Activated CD4-positive, alpha-beta T cell treated with anti-CD3 and anti-CD28 coated beads for 36 hours (primary cell): Measurements from ENCODE around the gene CASP3. TPM values are rescaled to one million over a fixed set of nuclear protein-coding genes. Genes with fewer than 3 reads are reported as not detected.
A peak's percentile ranks its signal among the peaks of the same experiment; 100 is the strongest.
"Not testable (repeated sequence)": the region's sequence is repeated elsewhere in the genome, so short reads cannot be mapped to it uniquely, and the experiment has no call there.

Experiments
- ATAC-seq: fragments of 200-7000 bp; cut with Tn5 transposase; one replicate; pipeline ENCODE4 v1.10.0; 2021; ENCODE audit warnings: mild to moderate bottlenecking, moderate library complexity
- CTCF ChIA-PET: fragments of 350-600 bp; sonication (Branson Sonifier 250); formaldehyde crosslinking; loops from one replicate; lab custom pipeline; 2021; ENCODE audit warnings: antibody characterized with exemption; lab: Charles Lee
- POLR2A ChIA-PET: fragments of 350-600 bp; sonication (Branson Sonifier 250); formaldehyde crosslinking; loops from one replicate; lab custom pipeline; 2021; ENCODE audit warnings: antibody characterized with exemption, inconsistent platforms; lab: Charles Lee
- DNase-seq: peaks from one replicate; pipeline ENCODE4 v3.0.0-alpha.2; 2020
- H3K27ac Mint-ChIP-seq: one replicate; pipeline ENCODE4 v1.8.0; 2021; ENCODE audit warnings: mixed read lengths
- H3K27me3 Mint-ChIP-seq: one replicate; pipeline ENCODE4 v1.8.0; 2021; ENCODE audit warnings: mixed read lengths
- H3K36me3 Mint-ChIP-seq: one replicate; pipeline ENCODE4 v1.8.0; 2021; ENCODE audit warnings: low read depth, mixed read lengths
- H3K4me1 Mint-ChIP-seq: one replicate; pipeline ENCODE4 v1.8.0; 2021; ENCODE audit warnings: mixed read lengths
- H3K4me3 Mint-ChIP-seq: one replicate; pipeline ENCODE4 v1.8.0; 2021; ENCODE audit warnings: mild to moderate bottlenecking, moderate library complexity, mixed read lengths
- H3K9me3 Mint-ChIP-seq: one replicate; pipeline ENCODE4 v1.8.0; 2021; ENCODE audit warnings: low read depth, mixed read lengths
- intact Hi-C, 2 experiments: fragments of 100-400 bp; cut with DNase I in 1 of 2; cut with micrococcal nuclease in 1 of 2; formaldehyde crosslinking; loops; one replicate each; pipeline versions ENCODE4 v1.14.2 to v1.15.1; 2022 to 2024; cut with DNase I, micrococcal nuclease
- total RNA-seq, 2 experiments: library from RNA; stranded (reverse); gene quantifications; one replicate each; pipeline ENCODE4 v1.2.3, GENCODE V29; 2021

Gene CASP3
- total RNA-seq, 2 experiments from 2014 or later, result 44.3 to 65.7 TPM

GRCh38 chr4:184593461-184593860 is 55.8 kb downstream of the CASP3 start:
- POLR2A ChIA-PET, result no interaction called here
- CTCF ChIA-PET, result no interaction called here
- Mint-ChIP-seq H3K36me3 (no peaks in the 10 kb centered on the region), H3K27ac (no peak overlapping the region), H3K4me3 (no peak overlapping the region), H3K9me3 (no peaks in the 10 kb centered on the region), H3K4me1 (no peaks in the 10 kb centered on the region), H3K27me3 (no peaks in the 10 kb centered on the region)
- ATAC-seq (no peak), DNase-seq (no peak)
- intact Hi-C loops, result no loop called here

GRCh38 chr4:184591747-184592270 is 57.4 kb downstream of the CASP3 start:
- H3K4me3 Mint-ChIP-seq, H3K9me3 Mint-ChIP-seq, H3K27me3 Mint-ChIP-seq, POLR2A ChIA-PET, H3K4me1 Mint-ChIP-seq, ATAC-seq, DNase-seq, intact Hi-C loops, H3K27ac Mint-ChIP-seq, H3K36me3 Mint-ChIP-seq: not testable (repeated sequence)
- CTCF ChIA-PET, result interaction anchor here (0.7 kb wide), 1 partner anchor 184 kb away, joined by 3 read pairs; no protein-coding TSS in a partner anchor

- Mint-ChIP-seq H3K36me3 (no peaks in the 10 kb centered on the region), H3K4me3 (no peak overlapping the region), H3K27ac (no peak overlapping the region), H3K9me3 (no peaks in the 10 kb centered on the region), H3K27me3 (no peaks in the 10 kb centered on the region), H3K4me1 (no peaks in the 10 kb centered on the region)
- intact Hi-C loops, result no loop called here
- ChIA-PET POLR2A (no interaction called here), CTCF (interaction anchor here (0.7 kb wide), 1 partner anchor 183 kb away, joined by 3 read pairs; no protein-coding TSS in a partner anchor)
- no peak for DNase-seq
- no peak for ATAC-seq
Measured at GRCh38 chr4:184591070-184591677, 58.1 kb downstream of the CASP3 start.

- Mint-ChIP-seq H3K36me3 (no peaks in the 10 kb centered on the region), H3K4me1 (peaks cover 2% of the 10 kb centered on the region), H3K27me3 (no peaks in the 10 kb centered on the region), H3K9me3 (no peaks in the 10 kb centered on the region), H3K4me3 (no peak overlapping the region), H3K27ac (no peak overlapping the region)
- ATAC-seq (no peak), DNase-seq (no peak)
- ChIA-PET CTCF (interaction anchor here (0.6 to 1.6 kb wide), 3 partner anchors 8 to 203 kb away, joined by 3 to 4 read pairs (median 3); no protein-coding TSS in a partner anchor), POLR2A (interaction anchor here (0.6 kb wide), 1 partner anchor 16 kb away, joined by 4 read pairs; no protein-coding TSS in a partner anchor)
- intact Hi-C loops, result no loop called here
Measured at GRCh38 chr4:184590196-184590595, 59.1 kb downstream of the CASP3 start.

- no peaks in the 10 kb centered on the region for H3K27me3 Mint-ChIP-seq
- DNase-seq, result no peak
- peaks cover 15% of the 10 kb centered on the region for H3K4me1 Mint-ChIP-seq
- intact Hi-C loops, result no loop called here
- CTCF ChIA-PET, result interaction anchor here (1.1 to 1.6 kb wide), 2 partner anchors 10 to 39 kb away, joined by 4 read pairs; no protein-coding TSS in a partner anchor
- H3K36me3 Mint-ChIP-seq, result no peaks in the 10 kb centered on the region
- no peak for ATAC-seq
- H3K4me3 Mint-ChIP-seq, result no peak overlapping the region
- no peak overlapping the region for H3K27ac Mint-ChIP-seq
- no peaks in the 10 kb centered on the region for H3K9me3 Mint-ChIP-seq
- POLR2A ChIA-PET, result no interaction called here
Measured at GRCh38 chr4:184588893-184589292, 60.4 kb downstream of the CASP3 start.

GRCh38 chr4:184587701-184588100 is 61.5 kb downstream of the CASP3 start:
- POLR2A ChIA-PET, result no interaction called here
- Mint-ChIP-seq H3K36me3 (no peaks in the 10 kb centered on the region), H3K27ac (no peak overlapping the region), H3K9me3 (no peaks in the 10 kb centered on the region), H3K4me3 (no peak overlapping the region), H3K27me3 (no peaks in the 10 kb centered on the region), H3K4me1 (peaks cover 25% of the 10 kb centered on the region)
- intact Hi-C loops, result no loop called here
- CTCF ChIA-PET, result interaction anchor here (0.9 to 1.1 kb wide), 2 partner anchors 37 to 110 kb away, joined by 3 read pairs; no protein-coding TSS in a partner anchor
- no peak for ATAC-seq
- DNase-seq, result no peak

- intact Hi-C loops, result no loop called here
- CTCF ChIA-PET, result interaction anchor here (0.9 kb wide), 1 partner anchor 109 kb away, joined by 3 read pairs; no protein-coding TSS in a partner anchor
- H3K27ac Mint-ChIP-seq, result no peak overlapping the region
- no peaks in the 10 kb centered on the region for H3K36me3 Mint-ChIP-seq
- DNase-seq (no peak), ATAC-seq (no peak)
- POLR2A ChIA-PET, result no interaction called here
- no peak overlapping the region for H3K4me3 Mint-ChIP-seq
- H3K27me3 Mint-ChIP-seq, result no peaks in the 10 kb centered on the region
- H3K9me3 Mint-ChIP-seq, result no peaks in the 10 kb centered on the region
- peaks cover 25% of the 10 kb centered on the region for H3K4me1 Mint-ChIP-seq
Measured at GRCh38 chr4:184587221-184587620, 62.0 kb downstream of the CASP3 start.

- H3K27ac Mint-ChIP-seq, result peak overlapping the region; percentile 77
Measured at GRCh38 chr4:184583738-184584502, 65.3 kb downstream of the CASP3 start.

More at GRCh38 chr4:184583738-184584502, 65.3 kb downstream of the CASP3 start:
- intact Hi-C loops, result loop anchor here in 1 of 2 experiments (2.0 kb wide), 2 partner anchors 301 to 315 kb away; no protein-coding TSS in a partner anchor
- H3K36me3 Mint-ChIP-seq, result peaks cover 14% of the 10 kb centered on the region
- POLR2A ChIA-PET, result interaction anchor here (0.6 kb wide), 1 partner anchor 109 kb away, joined by 3 read pairs; the partner anchor contains the start of gene IRF2
- H3K4me1 Mint-ChIP-seq, result peaks cover 25% of the 10 kb centered on the region
- H3K4me3 Mint-ChIP-seq, result no peak overlapping the region
- CTCF ChIA-PET, result interaction anchor here (0.9 to 1.8 kb wide), 3 partner anchors 13 to 320 kb away, joined by 3 to 4 read pairs (median 3); no protein-coding TSS in a partner anchor
- DNase-seq (peak; percentile 61), ATAC-seq (peak; percentile 88)
- H3K27me3 Mint-ChIP-seq, result no peaks in the 10 kb centered on the region
- peaks cover 16% of the 10 kb centered on the region for H3K9me3 Mint-ChIP-seq

Other genes starting within 250 kb of the CASP3 start
- 10 to 100 TPM; 50.1 to 68.9 TPM for gene IRF2, start 174.9 kb downstream of the CASP3 start, total RNA-seq
- 10 to 100 TPM; 20.4 to 24.3 TPM for gene PRIMPOL, start 291 bp upstream of the CASP3 start, total RNA-seq
- 10 to 100 TPM; 87.7 to 88.4 TPM for gene CENPU, start 84.6 kb upstream of the CASP3 start, total RNA-seq
- 10 to 100 TPM; 17.1 to 17.2 TPM for gene ACSL1, start 176.5 kb upstream of the CASP3 start, total RNA-seq